ENCODE measurements around the gene CAMK1D. TPM values are rescaled to one million over a fixed set of nuclear protein-coding genes. Genes with fewer than 3 reads are reported as not detected.

The CAMK1D gene
- total RNA-seq, 3 donors from 2014 or later: 4.4 to 17.3 (median 5.2) TPM

DNA sequence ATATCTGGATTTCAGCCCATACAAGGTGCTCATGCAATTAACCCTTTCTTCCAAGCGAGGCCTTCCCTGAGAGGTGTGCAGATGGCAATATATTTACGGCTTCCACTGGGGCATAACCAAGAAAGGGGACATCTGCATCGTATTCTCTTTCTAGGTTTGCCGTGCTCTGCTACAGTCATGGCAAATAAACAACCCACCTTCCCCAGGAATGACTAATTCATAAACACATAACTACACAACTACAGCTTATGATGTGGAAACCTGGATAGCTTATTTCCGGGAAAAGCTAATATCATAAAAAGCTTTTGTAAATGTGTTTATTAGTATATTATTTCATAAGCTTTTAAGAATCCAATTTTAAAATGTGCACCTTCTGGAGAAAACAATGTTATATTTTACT lies 120.0 kb downstream of the CAMK1D start:
- TF ChIP-seq, protein P1, sequence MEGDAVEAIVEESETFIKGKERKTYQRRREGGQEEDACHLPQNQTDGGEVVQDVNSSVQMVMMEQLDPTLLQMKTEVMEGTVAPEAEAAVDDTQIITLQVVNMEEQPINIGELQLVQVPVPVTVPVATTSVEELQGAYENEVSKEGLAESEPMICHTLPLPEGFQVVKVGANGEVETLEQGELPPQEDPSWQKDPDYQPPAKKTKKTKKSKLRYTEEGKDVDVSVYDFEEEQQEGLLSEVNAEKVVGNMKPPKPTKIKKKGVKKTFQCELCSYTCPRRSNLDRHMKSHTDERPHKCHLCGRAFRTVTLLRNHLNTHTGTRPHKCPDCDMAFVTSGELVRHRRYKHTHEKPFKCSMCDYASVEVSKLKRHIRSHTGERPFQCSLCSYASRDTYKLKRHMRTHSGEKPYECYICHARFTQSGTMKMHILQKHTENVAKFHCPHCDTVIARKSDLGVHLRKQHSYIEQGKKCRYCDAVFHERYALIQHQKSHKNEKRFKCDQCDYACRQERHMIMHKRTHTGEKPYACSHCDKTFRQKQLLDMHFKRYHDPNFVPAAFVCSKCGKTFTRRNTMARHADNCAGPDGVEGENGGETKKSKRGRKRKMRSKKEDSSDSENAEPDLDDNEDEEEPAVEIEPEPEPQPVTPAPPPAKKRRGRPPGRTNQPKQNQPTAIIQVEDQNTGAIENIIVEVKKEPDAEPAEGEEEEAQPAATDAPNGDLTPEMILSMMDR (IDR thresholded peaks at IDR 0.05): no peak
- TF ChIP-seq POLR2AphosphoS5 (IDR thresholded peaks at IDR 0.05) (no peak), POLR2A (IDR thresholded peaks at IDR 0.05) (no peak)

DNA sequence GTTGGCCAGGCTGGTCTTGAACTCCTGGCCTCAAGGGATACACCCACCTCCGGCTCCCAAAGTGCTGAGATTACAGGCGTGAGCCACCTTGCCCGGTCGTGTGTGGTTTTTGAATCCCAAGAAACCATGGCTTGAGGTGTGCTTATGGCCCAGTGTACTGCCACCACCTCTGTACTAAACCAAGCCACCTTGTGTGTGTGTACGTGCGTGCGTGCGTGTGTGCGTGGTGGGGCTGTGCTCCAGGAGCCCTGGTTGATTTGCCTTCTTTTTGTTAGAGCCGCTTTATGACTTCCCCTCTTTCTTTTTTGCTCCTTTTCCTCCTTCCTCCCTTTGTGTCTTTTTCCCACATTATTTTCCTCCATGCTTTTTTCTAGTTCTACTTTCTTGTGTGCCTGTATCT lies 121.4 kb downstream of the CAMK1D start:
- H3K9me3 ChIP-seq: no peaks in the 10 kb centered on the region
- no peak for DNase-seq (ENCODE audit: low spot score in 2 of 2)
- H3K4me1 ChIP-seq: no peaks in the 10 kb centered on the region
- TF ChIP-seq, protein P1 (IDR thresholded peaks at IDR 0.05): no peak
- TF ChIP-seq POLR2AphosphoS5 (IDR thresholded peaks at IDR 0.05) (no peak), POLR2A (IDR thresholded peaks at IDR 0.05) (no peak)
- no peaks in the 10 kb centered on the region for H3K27me3 ChIP-seq
- intact Hi-C loops (cut with DNase I; ENCODE audit: low total_unique reads): no loop called here
- no peaks in the 10 kb centered on the region for H3K36me3 ChIP-seq
- no peak overlapping the region for H3K27ac ChIP-seq
- H3K4me3 ChIP-seq: no peak overlapping the region

More for the DNA sequence above, 120.0 kb downstream of the CAMK1D start:
- H3K9me3 ChIP-seq: no peaks in the 10 kb centered on the region
- H3K4me1 ChIP-seq: no peaks in the 10 kb centered on the region
- H3K27me3 ChIP-seq: no peaks in the 10 kb centered on the region
- intact Hi-C loops (cut with DNase I; ENCODE audit: low total_unique reads): no loop called here
- no peaks in the 10 kb centered on the region for H3K36me3 ChIP-seq
- DNase-seq (ENCODE audit: low spot score in 2 of 2): no peak
- no peak overlapping the region for H3K4me3 ChIP-seq
- no peak overlapping the region for H3K27ac ChIP-seq

DNA sequence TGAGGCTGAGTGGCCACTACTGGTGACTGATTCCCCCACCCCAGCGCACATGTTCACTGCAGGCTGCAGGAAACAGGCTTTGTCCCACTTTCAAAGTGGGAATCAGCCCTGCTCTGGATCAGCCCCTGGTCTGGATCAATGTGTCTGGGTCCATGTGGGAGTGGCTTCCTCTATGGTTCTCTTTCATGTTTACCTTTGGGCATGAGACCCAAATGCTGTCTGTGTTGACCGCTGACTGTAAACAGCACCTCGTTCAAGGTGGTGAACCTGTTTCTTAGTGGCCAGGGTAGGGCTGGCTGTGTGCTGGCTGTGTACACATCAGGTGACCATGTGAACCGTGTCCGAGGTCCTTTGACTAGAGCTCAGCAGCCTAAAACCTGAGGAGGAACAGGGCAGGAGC lies 121.8 kb downstream of the CAMK1D start:
- no peak for TF ChIP-seq POLR2A (IDR thresholded peaks at IDR 0.05)
- TF ChIP-seq, protein P1 (IDR thresholded peaks at IDR 0.05): no peak
- no peak for TF ChIP-seq POLR2AphosphoS5 (IDR thresholded peaks at IDR 0.05)
- no peaks in the 10 kb centered on the region for H3K9me3 ChIP-seq
- DNase-seq (ENCODE audit: low spot score in 2 of 2): no peak
- no peaks in the 10 kb centered on the region for H3K27me3 ChIP-seq
- no peaks in the 10 kb centered on the region for H3K36me3 ChIP-seq
- H3K27ac ChIP-seq: no peak overlapping the region
- H3K4me3 ChIP-seq: no peak overlapping the region
- no peaks in the 10 kb centered on the region for H3K4me1 ChIP-seq
- intact Hi-C loops (cut with DNase I; ENCODE audit: low total_unique reads): no loop called here

DNA sequence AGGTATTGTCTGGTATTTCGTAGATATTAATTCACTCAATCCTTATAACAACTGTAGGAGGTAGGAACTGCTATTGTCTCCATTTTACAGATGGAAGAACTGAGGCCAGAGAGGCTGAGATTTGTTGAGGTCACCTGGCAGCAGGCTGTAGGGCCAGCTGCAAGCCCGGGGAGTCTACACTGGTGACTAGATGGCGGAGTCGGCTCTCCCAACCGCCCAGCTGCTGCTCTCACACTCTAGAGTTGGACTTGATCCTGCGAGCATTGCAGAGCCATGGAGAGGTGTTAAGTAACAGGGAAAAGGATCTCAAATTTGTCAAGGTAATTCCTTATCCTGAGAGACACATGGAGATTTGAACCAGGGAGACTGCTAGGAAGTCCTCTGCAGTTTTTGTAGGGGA lies 124.1 kb downstream of the CAMK1D start:
- no peak overlapping the region for H3K4me3 ChIP-seq
- intact Hi-C loops (cut with DNase I; ENCODE audit: low total_unique reads): no loop called here
- H3K36me3 ChIP-seq: no peaks in the 10 kb centered on the region
- no peak overlapping the region for H3K27ac ChIP-seq
- no peaks in the 10 kb centered on the region for H3K9me3 ChIP-seq
- no peak for DNase-seq (ENCODE audit: low spot score in 2 of 2)
- no peaks in the 10 kb centered on the region for H3K4me1 ChIP-seq
- H3K27me3 ChIP-seq: no peaks in the 10 kb centered on the region
- TF ChIP-seq POLR2AphosphoS5 (IDR thresholded peaks at IDR 0.05) (no peak), POLR2A (IDR thresholded peaks at IDR 0.05) (no peak)

DNA sequence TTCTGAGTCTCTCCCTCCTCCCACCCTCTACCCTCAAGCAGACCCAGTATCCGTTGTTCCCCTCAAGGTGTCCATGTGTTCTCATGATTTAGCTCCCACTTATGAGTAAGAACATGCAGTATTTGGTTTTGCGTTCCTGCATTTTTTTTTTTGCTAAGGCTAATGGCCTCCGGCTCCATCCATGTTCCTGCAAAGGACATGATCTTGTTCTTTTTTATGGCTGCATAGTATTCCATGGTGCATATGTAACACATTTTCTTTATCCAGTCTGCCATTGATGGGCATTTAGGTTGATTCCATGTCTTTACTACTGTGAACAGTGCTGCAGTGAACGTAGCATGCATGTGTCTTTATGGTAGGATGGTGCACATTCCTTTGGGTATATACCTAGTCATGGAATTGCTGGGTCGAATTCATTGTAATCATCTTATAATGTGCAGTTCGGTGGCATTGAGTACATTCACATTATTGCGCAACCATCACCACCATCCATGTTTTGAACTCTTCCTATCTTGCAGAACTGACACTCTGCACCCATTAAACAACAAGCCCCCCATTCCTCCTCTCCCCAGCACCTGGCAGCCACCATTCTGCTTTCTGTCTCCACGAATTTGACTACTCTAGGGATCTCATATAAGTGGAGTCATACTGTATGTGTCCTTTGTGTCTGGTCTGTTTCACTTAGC lies 125.5 kb downstream of the CAMK1D start:
- TF ChIP-seq POLR2A (IDR thresholded peaks at IDR 0.05) (no peak), POLR2AphosphoS5 (IDR thresholded peaks at IDR 0.05) (no peak)
- TF ChIP-seq, protein P1 (IDR thresholded peaks at IDR 0.05): no peak
- Histone ChIP-seq H3K4me1 (no peaks in the 10 kb centered on the region), H3K36me3 (no peaks in the 10 kb centered on the region), H3K4me3 (no peak overlapping the region), H3K27ac (no peak overlapping the region), H3K9me3 (no peaks in the 10 kb centered on the region), H3K27me3 (no peaks in the 10 kb centered on the region)
- intact Hi-C loops (cut with DNase I; ENCODE audit: low total_unique reads): no loop called here
- no peak for DNase-seq (ENCODE audit: low spot score in 2 of 2)

Measured in breast epithelium (tissue), 4 donors.